HEK293 (cell line): ENCODE data around the gene CDC42SE2.

ENCODE experiments used
- CTCF ChIA-PET: fragments of 350-600 bp; formaldehyde crosslinking; extraction: SDS; loops from one replicate; lab custom pipeline; 2021; ENCODE audit warnings: antibody characterized with exemption; lab: Yijun Ruan, JAX
- POLR2A ChIA-PET: fragments of 300-600 bp; formaldehyde crosslinking; extraction: SDS; loops from one replicate; lab custom pipeline; 2020; ENCODE audit warnings: antibody characterized with exemption, inconsistent platforms; lab: Yijun Ruan, JAX
- H3K27ac ChIP-seq: fragments of 200-500 bp; sonication (Bioruptor generic); 2 replicates; pipeline ENCODE4 v1.5.1; 2014; ENCODE audit warnings: low read depth, low read length, control low read depth, inconsistent platforms; ENCODE audit errors: extremely low read depth
- H3K36me3 ChIP-seq, 2 experiments: fragments of 200-500 bp in 1 of 2; sonication (Bioruptor generic) in 1 of 2; 1 replicate in 1 of 2; 2 replicates in 1 of 2; pipeline ENCODE4 v1.5.1; 2014 to 2017; ENCODE audit warnings: inconsistent platforms in 2 of 2, low read length in 2 of 2; ENCODE audit not compliant: control insufficient read depth in 2 of 2, insufficient read depth in 1 of 2
- H3K4me1 ChIP-seq: fragments of 200-500 bp; sonication (Bioruptor generic); 2 replicates; pipeline ENCODE4 v1.5.1; 2014; ENCODE audit warnings: mild to moderate bottlenecking, low read length, inconsistent platforms; ENCODE audit not compliant: control insufficient read depth, insufficient read depth
- H3K4me3 ChIP-seq: 2 replicates; pipeline ENCODE4 v1.5.1; 2011; ENCODE audit warnings: low read depth, mild to moderate bottlenecking, control low read depth, low read length, moderate library complexity
- H3K9me3 ChIP-seq: fragments of 200-500 bp; sonication (Bioruptor generic); 2 replicates; pipeline ENCODE4 v1.5.1; 2014; ENCODE audit warnings: low read depth, low read length, inconsistent platforms; ENCODE audit not compliant: control insufficient read depth, insufficient read depth
- KLF7 ChIP-seq: fragments of 450-650 bp; formaldehyde crosslinking; IDR thresholded peaks from 2 replicates; pipeline ENCODE4 v1.5.1; 2016; ENCODE audit warnings: missing biosample characterization, missing genetic modification characterization, borderline replicate concordance
- KLF9 ChIP-seq: fragments of 450-650 bp; formaldehyde crosslinking; IDR thresholded peaks from 2 replicates; pipeline ENCODE4 v1.5.1; 2016; ENCODE audit warnings: missing biosample characterization, missing genetic modification characterization, low read depth
- SCRT2 ChIP-seq: fragments of 450-650 bp; formaldehyde crosslinking; IDR thresholded peaks from 2 replicates; pipeline ENCODE4 v1.5.1; 2016; ENCODE audit warnings: missing biosample characterization, missing genetic modification characterization
- WT1 ChIP-seq: fragments of 450-650 bp; formaldehyde crosslinking; IDR thresholded peaks from 2 replicates; pipeline ENCODE4 v1.5.1; 2016; ENCODE audit warnings: missing biosample characterization, missing genetic modification characterization
- ZBTB44 ChIP-seq: fragments of 450-650 bp; IDR thresholded peaks from 2 replicates; pipeline ENCODE4 v1.5.1; 2018; ENCODE audit warnings: missing biosample characterization, mild to moderate bottlenecking, missing genetic modification characterization
- ZBTB8A ChIP-seq: fragments of 450-650 bp; formaldehyde crosslinking; IDR thresholded peaks from 2 replicates; pipeline ENCODE4 v1.5.1; 2016; ENCODE audit warnings: missing biosample characterization, missing genetic modification characterization
- ZFP3 ChIP-seq: fragments of 450-650 bp; formaldehyde crosslinking; IDR thresholded peaks from 2 replicates; pipeline ENCODE4 v1.5.1; 2016; ENCODE audit warnings: low read depth, missing biosample characterization, missing genetic modification characterization
- ZNF175 ChIP-seq: fragments of 450-650 bp; formaldehyde crosslinking; IDR thresholded peaks from 2 replicates; pipeline ENCODE4 v1.5.1; 2016; ENCODE audit warnings: missing biosample characterization, missing genetic modification characterization
- ZNF202 ChIP-seq: fragments of 450-650 bp; formaldehyde crosslinking; IDR thresholded peaks from 2 replicates; pipeline ENCODE4 v1.5.1; 2016; ENCODE audit warnings: missing biosample characterization, missing genetic modification characterization, borderline replicate concordance
- ZNF341 ChIP-seq: fragments of 450-650 bp; formaldehyde crosslinking; IDR thresholded peaks from 2 replicates; pipeline ENCODE4; 2016; ENCODE audit warnings: low read depth, missing biosample characterization, missing genetic modification characterization
- ZNF426 ChIP-seq: fragments of 450-650 bp; formaldehyde crosslinking; IDR thresholded peaks from 2 replicates; pipeline ENCODE4 v1.5.1; 2017; ENCODE audit warnings: missing biosample characterization, missing genetic modification characterization, mild to moderate bottlenecking, inconsistent platforms, moderate library complexity
- ZNF521 ChIP-seq: fragments of 450-650 bp; formaldehyde crosslinking; IDR thresholded peaks from 2 replicates; pipeline ENCODE4 v1.5.1; 2017; ENCODE audit warnings: missing biosample characterization, mild to moderate bottlenecking, missing genetic modification characterization
- ZNF585B ChIP-seq: fragments of 450-650 bp; formaldehyde crosslinking; IDR thresholded peaks from 2 replicates; pipeline ENCODE4 v1.5.1; 2016; ENCODE audit warnings: missing biosample characterization, missing genetic modification characterization
- ZNF596 ChIP-seq: fragments of 450-650 bp; IDR thresholded peaks from 2 replicates; pipeline ENCODE4 v1.5.0; 2018; ENCODE audit warnings: missing biosample characterization, mild to moderate bottlenecking, missing genetic modification characterization, moderate library complexity
- ZNF600 ChIP-seq: fragments of 450-650 bp; formaldehyde crosslinking; IDR thresholded peaks from 2 replicates; pipeline ENCODE4 v1.5.1; 2016; ENCODE audit warnings: missing biosample characterization, missing genetic modification characterization
- ZSCAN16 ChIP-seq: fragments of 450-650 bp; formaldehyde crosslinking; IDR thresholded peaks from 2 replicates; pipeline ENCODE4 v1.5.1; 2016; ENCODE audit warnings: missing biosample characterization, missing genetic modification characterization
- TF ChIP-seq, protein P1 (sequence below): sonication (generic); formaldehyde crosslinking; IDR thresholded peaks from 2 replicates; pipeline ENCODE4 v1.8.1; 2022; ENCODE audit warnings: mild to moderate bottlenecking, moderate library complexity, missing genetic modification reagents
- TF ChIP-seq, protein P2 (sequence below): fragments of 450-650 bp; formaldehyde crosslinking; IDR thresholded peaks from 2 replicates; pipeline ENCODE4 v1.5.1; 2017; ENCODE audit warnings: missing biosample characterization, missing genetic modification characterization
- TF ChIP-seq, protein P3 (sequence below): fragments of 450-650 bp; formaldehyde crosslinking; conservative IDR thresholded peaks from 2 replicates; pipeline ENCODE4 v1.5.1; 2016; ENCODE audit warnings: low read depth, missing biosample characterization, missing genetic modification characterization
- TF ChIP-seq, protein P4 (sequence below): fragments of 450-650 bp; formaldehyde crosslinking; IDR thresholded peaks from 2 replicates; pipeline ENCODE4 v1.5.1; 2017; ENCODE audit warnings: missing biosample characterization, mild to moderate bottlenecking, missing genetic modification characterization, moderate library complexity

CDC42SE2 gene

GRCh38 chr5:131400585-131400984 lies 136.7 kb downstream of the CDC42SE2 start (continued):
- TF ChIP-seq, protein P1, sequence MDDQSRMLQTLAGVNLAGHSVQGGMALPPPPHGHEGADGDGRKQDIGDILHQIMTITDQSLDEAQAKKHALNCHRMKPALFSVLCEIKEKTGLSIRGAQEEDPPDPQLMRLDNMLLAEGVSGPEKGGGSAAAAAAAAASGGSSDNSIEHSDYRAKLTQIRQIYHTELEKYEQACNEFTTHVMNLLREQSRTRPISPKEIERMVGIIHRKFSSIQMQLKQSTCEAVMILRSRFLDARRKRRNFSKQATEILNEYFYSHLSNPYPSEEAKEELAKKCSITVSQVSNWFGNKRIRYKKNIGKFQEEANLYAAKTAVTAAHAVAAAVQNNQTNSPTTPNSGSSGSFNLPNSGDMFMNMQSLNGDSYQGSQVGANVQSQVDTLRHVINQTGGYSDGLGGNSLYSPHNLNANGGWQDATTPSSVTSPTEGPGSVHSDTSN (CRISPR knock-in tag), result no peak
- TF ChIP-seq SCRT2 (tag by site-specific recombination) (no peak), ZNF521 (tag by site-specific recombination) (no peak), WT1 (tag by site-specific recombination) (no peak), ZNF585B (tag by site-specific recombination) (no peak), ZNF341 (tag by site-specific recombination) (no peak), ZNF600 (tag by site-specific recombination) (no peak), KLF9 (tag by site-specific recombination) (no peak), ZNF202 (no peak), ZSCAN16 (no peak)
- TF ChIP-seq, protein P2, sequence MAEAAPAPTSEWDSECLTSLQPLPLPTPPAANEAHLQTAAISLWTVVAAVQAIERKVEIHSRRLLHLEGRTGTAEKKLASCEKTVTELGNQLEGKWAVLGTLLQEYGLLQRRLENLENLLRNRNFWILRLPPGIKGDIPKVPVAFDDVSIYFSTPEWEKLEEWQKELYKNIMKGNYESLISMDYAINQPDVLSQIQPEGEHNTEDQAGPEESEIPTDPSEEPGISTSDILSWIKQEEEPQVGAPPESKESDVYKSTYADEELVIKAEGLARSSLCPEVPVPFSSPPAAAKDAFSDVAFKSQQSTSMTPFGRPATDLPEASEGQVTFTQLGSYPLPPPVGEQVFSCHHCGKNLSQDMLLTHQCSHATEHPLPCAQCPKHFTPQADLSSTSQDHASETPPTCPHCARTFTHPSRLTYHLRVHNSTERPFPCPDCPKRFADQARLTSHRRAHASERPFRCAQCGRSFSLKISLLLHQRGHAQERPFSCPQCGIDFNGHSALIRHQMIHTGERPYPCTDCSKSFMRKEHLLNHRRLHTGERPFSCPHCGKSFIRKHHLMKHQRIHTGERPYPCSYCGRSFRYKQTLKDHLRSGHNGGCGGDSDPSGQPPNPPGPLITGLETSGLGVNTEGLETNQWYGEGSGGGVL (tag by site-specific recombination), result no peak
- TF ChIP-seq, protein P3, sequence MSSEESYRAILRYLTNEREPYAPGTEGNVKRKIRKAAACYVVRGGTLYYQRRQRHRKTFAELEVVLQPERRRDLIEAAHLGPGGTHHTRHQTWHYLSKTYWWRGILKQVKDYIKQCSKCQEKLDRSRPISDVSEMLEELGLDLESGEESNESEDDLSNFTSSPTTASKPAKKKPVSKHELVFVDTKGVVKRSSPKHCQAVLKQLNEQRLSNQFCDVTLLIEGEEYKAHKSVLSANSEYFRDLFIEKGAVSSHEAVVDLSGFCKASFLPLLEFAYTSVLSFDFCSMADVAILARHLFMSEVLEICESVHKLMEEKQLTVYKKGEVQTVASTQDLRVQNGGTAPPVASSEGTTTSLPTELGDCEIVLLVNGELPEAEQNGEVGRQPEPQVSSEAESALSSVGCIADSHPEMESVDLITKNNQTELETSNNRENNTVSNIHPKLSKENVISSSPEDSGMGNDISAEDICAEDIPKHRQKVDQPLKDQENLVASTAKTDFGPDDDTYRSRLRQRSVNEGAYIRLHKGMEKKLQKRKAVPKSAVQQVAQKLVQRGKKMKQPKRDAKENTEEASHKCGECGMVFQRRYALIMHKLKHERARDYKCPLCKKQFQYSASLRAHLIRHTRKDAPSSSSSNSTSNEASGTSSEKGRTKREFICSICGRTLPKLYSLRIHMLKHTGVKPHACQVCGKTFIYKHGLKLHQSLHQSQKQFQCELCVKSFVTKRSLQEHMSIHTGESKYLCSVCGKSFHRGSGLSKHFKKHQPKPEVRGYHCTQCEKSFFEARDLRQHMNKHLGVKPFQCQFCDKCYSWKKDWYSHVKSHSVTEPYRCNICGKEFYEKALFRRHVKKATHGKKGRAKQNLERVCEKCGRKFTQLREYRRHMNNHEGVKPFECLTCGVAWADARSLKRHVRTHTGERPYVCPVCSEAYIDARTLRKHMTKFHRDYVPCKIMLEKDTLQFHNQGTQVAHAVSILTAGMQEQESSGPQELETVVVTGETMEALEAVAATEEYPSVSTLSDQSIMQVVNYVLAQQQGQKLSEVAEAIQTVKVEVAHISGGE (tag by site-specific recombination), result no peak

GRCh38 chr5:131405674-131406073 lies 141.8 kb downstream of the CDC42SE2 start:
- POLR2A ChIA-PET, result no interaction called here
- TF ChIP-seq ZNF426, result no peak
- TF ChIP-seq, protein P4, sequence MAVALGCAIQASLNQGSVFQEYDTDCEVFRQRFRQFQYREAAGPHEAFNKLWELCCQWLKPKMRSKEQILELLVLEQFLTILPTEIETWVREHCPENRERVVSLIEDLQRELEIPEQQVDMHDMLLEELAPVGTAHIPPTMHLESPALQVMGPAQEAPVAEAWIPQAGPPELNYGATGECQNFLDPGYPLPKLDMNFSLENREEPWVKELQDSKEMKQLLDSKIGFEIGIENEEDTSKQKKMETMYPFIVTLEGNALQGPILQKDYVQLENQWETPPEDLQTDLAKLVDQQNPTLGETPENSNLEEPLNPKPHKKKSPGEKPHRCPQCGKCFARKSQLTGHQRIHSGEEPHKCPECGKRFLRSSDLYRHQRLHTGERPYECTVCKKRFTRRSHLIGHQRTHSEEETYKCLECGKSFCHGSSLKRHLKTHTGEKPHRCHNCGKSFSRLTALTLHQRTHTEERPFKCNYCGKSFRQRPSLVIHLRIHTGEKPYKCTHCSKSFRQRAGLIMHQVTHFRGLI (tag by site-specific recombination), result no peak
- no peak for TF ChIP-seq ZFP3 (tag by site-specific recombination)
- no peak for TF ChIP-seq ZBTB44
- TF ChIP-seq ZBTB8A (tag by site-specific recombination), result no peak
- TF ChIP-seq ZNF596, result no peak
- TF ChIP-seq ZNF175 (tag by site-specific recombination), result no peak
- no peak for TF ChIP-seq KLF7 (tag by site-specific recombination)

More at GRCh38 chr5:131405674-131406073, 141.8 kb downstream of the CDC42SE2 start:
- CTCF ChIA-PET, result interaction anchor here (1.0 kb wide), 1 partner anchor 18 kb away, joined by 3 read pairs; no protein-coding TSS in a partner anchor
- Histone ChIP-seq H3K4me1 (no peaks in the 10 kb centered on the region), H3K4me3 (no peak overlapping the region), H3K36me3 (peaks cover 0 to 49% of the 10 kb centered on the region in 2 experiments; a peak in 2 of 3 replicates), H3K27ac (no peak overlapping the region), H3K9me3 (no peaks in the 10 kb centered on the region; the same call in 1 of the 2 replicates)
